ENCODE data around the gene SMG1.

Gene SMG1

GRCh38 chr16:18842565-18842964 lies 83.6 kb downstream of the SMG1 start:
- DNase-seq = no peak

GRCh38 chr16:18841833-18842525 lies 84.2 kb downstream of the SMG1 start:
- no peak for DNase-seq

GRCh38 chr16:18839555-18839954 lies 86.7 kb downstream of the SMG1 start:
- DNase-seq = no peak

GRCh38 chr16:18836702-18837101 lies 89.5 kb downstream of the SMG1 start:
- no peak for DNase-seq

- DNase-seq = peak; percentile 55
These were observed 91.3 kb downstream of the SMG1 start for GRCh38 chr16:18834864-18835263.

- peak; percentile 29 for DNase-seq
These were observed 92.3 kb downstream of the SMG1 start for GRCh38 chr16:18833707-18834505.

- DNase-seq = no peak
These were observed 93.6 kb downstream of the SMG1 start for GRCh38 chr16:18832613-18833012.

GRCh38 chr16:18832006-18832405 lies 94.2 kb downstream of the SMG1 start:
- no peak for DNase-seq

- DNase-seq = peak; percentile 33
These were observed 97.0 kb downstream of the SMG1 start for GRCh38 chr16:18829251-18829650.

GRCh38 chr16:18827890-18828289 lies 98.3 kb downstream of the SMG1 start:
- peak; percentile 25 for DNase-seq

- no peak for DNase-seq
These were observed 109.9 kb downstream of the SMG1 start for GRCh38 chr16:18816286-18816685.

- DNase-seq = no peak
These were observed 114.3 kb downstream of the SMG1 start for GRCh38 chr16:18811925-18812324.

- no peak for DNase-seq
These were observed 117.0 kb downstream of the SMG1 start for GRCh38 chr16:18809165-18809564.

GRCh38 chr16:18805257-18805773 lies 120.9 kb downstream of the SMG1 start:
- no peak for DNase-seq

- DNase-seq = no peak
These were observed 121.7 kb downstream of the SMG1 start for GRCh38 chr16:18804540-18804939.

- DNase-seq = peak; percentile 74
These were observed 122.4 kb downstream of the SMG1 start for GRCh38 chr16:18803569-18804462.

- DNase-seq = no peak
These were observed 123.4 kb downstream of the SMG1 start for GRCh38 chr16:18802767-18803343.

- peak; percentile 100 for DNase-seq
These were observed 124.8 kb downstream of the SMG1 start, which contains the start of gene ARL6IP1 for GRCh38 chr16:18801145-18801972. TSS of gene ARL6IP1 (minus strand) at chr16:18801549. CDS start at chr16:18801466, 83 bp downstream.

- DNase-seq = no peak
These were observed 125.4 kb downstream of the SMG1 start for GRCh38 chr16:18800775-18801144.

GRCh38 chr16:18800293-18800692 lies 125.9 kb downstream of the SMG1 start:
- DNase-seq = no peak

- no peak for DNase-seq
These were observed 126.7 kb downstream of the SMG1 start for GRCh38 chr16:18799500-18799899.

GRCh38 chr16:18797746-18798145 lies 128.5 kb downstream of the SMG1 start:
- DNase-seq = no peak
